ENCODE data around the gene AGMO.

GRCh38 chr7:15236952-15237351 is 324.9 kb downstream of the AGMO start:
- TF ChIP-seq, protein P1, sequence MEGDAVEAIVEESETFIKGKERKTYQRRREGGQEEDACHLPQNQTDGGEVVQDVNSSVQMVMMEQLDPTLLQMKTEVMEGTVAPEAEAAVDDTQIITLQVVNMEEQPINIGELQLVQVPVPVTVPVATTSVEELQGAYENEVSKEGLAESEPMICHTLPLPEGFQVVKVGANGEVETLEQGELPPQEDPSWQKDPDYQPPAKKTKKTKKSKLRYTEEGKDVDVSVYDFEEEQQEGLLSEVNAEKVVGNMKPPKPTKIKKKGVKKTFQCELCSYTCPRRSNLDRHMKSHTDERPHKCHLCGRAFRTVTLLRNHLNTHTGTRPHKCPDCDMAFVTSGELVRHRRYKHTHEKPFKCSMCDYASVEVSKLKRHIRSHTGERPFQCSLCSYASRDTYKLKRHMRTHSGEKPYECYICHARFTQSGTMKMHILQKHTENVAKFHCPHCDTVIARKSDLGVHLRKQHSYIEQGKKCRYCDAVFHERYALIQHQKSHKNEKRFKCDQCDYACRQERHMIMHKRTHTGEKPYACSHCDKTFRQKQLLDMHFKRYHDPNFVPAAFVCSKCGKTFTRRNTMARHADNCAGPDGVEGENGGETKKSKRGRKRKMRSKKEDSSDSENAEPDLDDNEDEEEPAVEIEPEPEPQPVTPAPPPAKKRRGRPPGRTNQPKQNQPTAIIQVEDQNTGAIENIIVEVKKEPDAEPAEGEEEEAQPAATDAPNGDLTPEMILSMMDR (IDR thresholded peaks at IDR 0.05), result no peak
- TF ChIP-seq POLR2A (IDR thresholded peaks at IDR 0.05), result no peak

Measured in right lobe of liver (tissue), 4 donors.